KMS-11 (cell line): Measurements from ENCODE around the gene FURIN.
A peak's percentile ranks its signal among the peaks of the same experiment; 100 is the strongest.

ENCODE experiments used
- H2AFZ ChIP-seq: fragments of 200-600 bp; sonication (generic); 2 replicates; pipeline ENCODE4 v1.6.1; 2016; ENCODE audit warnings: antibody characterized with exemption, mixed run types, low read depth
- H3K27ac ChIP-seq: fragments of 200-600 bp; sonication (generic); 2 replicates; pipeline ENCODE4 v1.6.1; 2016; ENCODE audit warnings: mild to moderate bottlenecking, mixed run types
- H3K27me3 ChIP-seq: fragments of 200-600 bp; sonication (generic); 2 replicates; pipeline ENCODE4 v1.6.1; 2017; ENCODE audit warnings: mild to moderate bottlenecking, low read depth, mixed run types, moderate library complexity; ENCODE audit not compliant: insufficient read depth
- H3K36me3 ChIP-seq: fragments of 200-600 bp; sonication (generic); 2 replicates; pipeline ENCODE4 v1.6.1; 2017; ENCODE audit warnings: mild to moderate bottlenecking, mixed run types; ENCODE audit not compliant: insufficient read depth
- H3K4me1 ChIP-seq: fragments of 200-600 bp; sonication (generic); 2 replicates; pipeline ENCODE4 v1.6.1; 2016; ENCODE audit warnings: mild to moderate bottlenecking, low read depth, mixed run types; ENCODE audit not compliant: poor library complexity, severe bottlenecking
- H3K4me2 ChIP-seq: fragments of 200-600 bp; sonication (generic); 2 replicates; pipeline ENCODE4 v1.7.0; 2016; ENCODE audit warnings: mild to moderate bottlenecking, mixed run types
- H3K4me3 ChIP-seq: fragments of 200-600 bp; sonication (generic); IDR thresholded peaks from 2 replicates; pipeline ENCODE4 v1.6.1; 2017; ENCODE audit warnings: low read depth, low read length, mixed read lengths; ENCODE audit not compliant: insufficient read depth
- H3K79me2 ChIP-seq: fragments of 200-600 bp; sonication (generic); 2 replicates; pipeline ENCODE4 v1.6.1; 2016; ENCODE audit warnings: low read depth, mixed run types; ENCODE audit not compliant: insufficient read depth
- H3K9ac ChIP-seq: fragments of 200-600 bp; sonication (generic); 2 replicates; pipeline ENCODE4 v1.6.1; 2016; ENCODE audit warnings: mild to moderate bottlenecking, mixed run types
- H4K20me1 ChIP-seq: fragments of 200-600 bp; sonication (generic); 2 replicates; pipeline ENCODE4 v1.6.1; 2016; ENCODE audit warnings: mild to moderate bottlenecking, mixed run types; ENCODE audit not compliant: insufficient read depth
- TF ChIP-seq, protein P1 (sequence below): fragments of 200-600 bp; sonication (generic); conservative IDR thresholded peaks from 2 replicates; pipeline ENCODE4 v1.6.1; 2017; ENCODE audit warnings: low read depth, mild to moderate bottlenecking, antibody characterized with exemption, low read length, moderate library complexity, mixed read lengths

Gene FURIN

DNA sequence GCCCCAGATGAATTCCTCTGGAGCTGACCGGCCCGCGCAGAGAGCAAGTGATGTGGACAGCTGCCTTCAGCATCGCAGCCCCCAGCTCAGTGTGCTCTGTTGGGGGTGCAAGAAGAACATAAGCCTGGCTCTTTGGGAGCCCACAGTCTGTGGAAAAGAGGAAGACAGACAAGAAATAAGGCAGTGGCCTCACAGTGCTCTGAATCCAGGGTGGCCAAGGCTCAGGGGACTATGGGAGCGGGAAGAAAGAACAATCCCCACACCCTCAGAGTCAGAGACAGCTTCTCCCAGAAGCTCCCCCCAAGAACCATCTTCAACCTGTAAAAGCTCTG, 64.2 kb downstream of the FURIN start:
- Histone ChIP-seq H2AFZ (peak overlapping the region; percentile 85), H3K36me3 (no peaks in the 10 kb centered on the region), H3K27ac (peak overlapping the region; percentile 66), H3K4me2 (peak overlapping the region; percentile 84; the same call in 1 of the 2 replicates), H3K4me1 (peaks cover 29% of the 10 kb centered on the region), H4K20me1 (no peaks in the 10 kb centered on the region), H3K9ac (peak overlapping the region; percentile 60; the same call in 1 of the 2 replicates), H3K4me3 (no peak overlapping the region), H3K79me2 (0 out of 2 replicates have a peak, but pooled peaks cover 5% of the 10 kb centered on the region), H3K27me3 (no peaks in the 10 kb centered on the region)
- TF ChIP-seq, protein P1, sequence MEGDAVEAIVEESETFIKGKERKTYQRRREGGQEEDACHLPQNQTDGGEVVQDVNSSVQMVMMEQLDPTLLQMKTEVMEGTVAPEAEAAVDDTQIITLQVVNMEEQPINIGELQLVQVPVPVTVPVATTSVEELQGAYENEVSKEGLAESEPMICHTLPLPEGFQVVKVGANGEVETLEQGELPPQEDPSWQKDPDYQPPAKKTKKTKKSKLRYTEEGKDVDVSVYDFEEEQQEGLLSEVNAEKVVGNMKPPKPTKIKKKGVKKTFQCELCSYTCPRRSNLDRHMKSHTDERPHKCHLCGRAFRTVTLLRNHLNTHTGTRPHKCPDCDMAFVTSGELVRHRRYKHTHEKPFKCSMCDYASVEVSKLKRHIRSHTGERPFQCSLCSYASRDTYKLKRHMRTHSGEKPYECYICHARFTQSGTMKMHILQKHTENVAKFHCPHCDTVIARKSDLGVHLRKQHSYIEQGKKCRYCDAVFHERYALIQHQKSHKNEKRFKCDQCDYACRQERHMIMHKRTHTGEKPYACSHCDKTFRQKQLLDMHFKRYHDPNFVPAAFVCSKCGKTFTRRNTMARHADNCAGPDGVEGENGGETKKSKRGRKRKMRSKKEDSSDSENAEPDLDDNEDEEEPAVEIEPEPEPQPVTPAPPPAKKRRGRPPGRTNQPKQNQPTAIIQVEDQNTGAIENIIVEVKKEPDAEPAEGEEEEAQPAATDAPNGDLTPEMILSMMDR: peak; percentile 50
